SU-DHL-6 (cell line): Measurements from ENCODE around the gene FOSB.

Experiments used
- EZH2phosphoT487 ChIP-seq: fragments of 200-600 bp; sonication (generic), shearing (Covaris generic); conservative IDR thresholded peaks from 2 replicates; pipeline ENCODE4 v1.6.1; 2018; ENCODE audit warnings: mild to moderate bottlenecking, antibody characterized with exemption, low read length, moderate library complexity, mixed read lengths
- TF ChIP-seq, protein P1 (sequence below): fragments of 200-600 bp; sonication (generic); IDR thresholded peaks from one replicate; pipeline ENCODE4 v1.5.1; 2017; ENCODE audit warnings: antibody characterized with exemption, mild to moderate bottlenecking, low read length, moderate library complexity; ENCODE audit not compliant: insufficient read depth, poor library complexity, severe bottlenecking

DNA sequence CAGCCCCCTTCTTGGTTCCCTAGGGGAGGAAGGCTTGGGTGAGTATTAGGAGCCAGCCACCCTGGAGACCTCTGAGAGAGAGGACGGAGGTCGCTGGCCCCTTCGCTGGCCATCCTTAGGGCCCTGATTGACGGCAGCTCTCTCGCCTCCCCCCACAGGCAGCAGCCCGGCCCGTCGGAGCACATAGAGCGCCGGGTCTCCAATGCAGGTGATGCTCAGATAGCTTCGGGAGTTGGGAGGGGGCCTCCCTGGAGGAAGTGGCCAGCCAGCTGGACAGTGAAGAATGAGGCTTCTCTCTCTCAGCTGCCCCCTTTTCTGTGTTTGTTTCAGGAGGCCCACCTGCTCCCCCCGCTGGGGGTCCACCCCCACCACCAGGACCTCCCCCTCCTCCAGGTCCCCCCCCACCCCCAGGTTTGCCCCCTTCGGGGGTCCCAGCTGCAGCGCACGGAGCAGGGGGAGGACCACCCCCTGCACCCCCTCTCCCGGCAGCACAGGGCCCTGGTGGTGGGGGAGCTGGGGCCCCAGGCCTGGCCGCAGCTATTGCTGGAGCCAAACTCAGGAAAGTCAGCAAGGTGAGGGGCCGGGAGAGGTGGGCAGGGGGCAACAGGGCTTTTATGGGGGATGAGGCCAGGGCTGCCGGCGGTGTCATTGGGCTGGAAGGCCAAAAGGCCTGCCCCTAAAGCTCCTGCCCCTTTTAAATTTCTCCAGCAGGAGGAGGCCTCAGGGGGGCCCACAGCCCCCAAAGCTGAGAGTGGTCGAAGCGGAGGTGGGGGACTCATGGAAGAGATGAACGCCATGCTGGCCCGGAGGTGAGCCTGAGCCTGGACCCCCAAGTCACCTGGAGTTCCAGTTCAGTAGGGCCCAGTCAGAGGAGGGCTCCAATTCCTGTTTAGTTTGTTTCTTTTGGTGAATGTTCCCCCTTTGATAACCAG lies 54.5 kb downstream of the FOSB start:
- TF ChIP-seq, protein P1, sequence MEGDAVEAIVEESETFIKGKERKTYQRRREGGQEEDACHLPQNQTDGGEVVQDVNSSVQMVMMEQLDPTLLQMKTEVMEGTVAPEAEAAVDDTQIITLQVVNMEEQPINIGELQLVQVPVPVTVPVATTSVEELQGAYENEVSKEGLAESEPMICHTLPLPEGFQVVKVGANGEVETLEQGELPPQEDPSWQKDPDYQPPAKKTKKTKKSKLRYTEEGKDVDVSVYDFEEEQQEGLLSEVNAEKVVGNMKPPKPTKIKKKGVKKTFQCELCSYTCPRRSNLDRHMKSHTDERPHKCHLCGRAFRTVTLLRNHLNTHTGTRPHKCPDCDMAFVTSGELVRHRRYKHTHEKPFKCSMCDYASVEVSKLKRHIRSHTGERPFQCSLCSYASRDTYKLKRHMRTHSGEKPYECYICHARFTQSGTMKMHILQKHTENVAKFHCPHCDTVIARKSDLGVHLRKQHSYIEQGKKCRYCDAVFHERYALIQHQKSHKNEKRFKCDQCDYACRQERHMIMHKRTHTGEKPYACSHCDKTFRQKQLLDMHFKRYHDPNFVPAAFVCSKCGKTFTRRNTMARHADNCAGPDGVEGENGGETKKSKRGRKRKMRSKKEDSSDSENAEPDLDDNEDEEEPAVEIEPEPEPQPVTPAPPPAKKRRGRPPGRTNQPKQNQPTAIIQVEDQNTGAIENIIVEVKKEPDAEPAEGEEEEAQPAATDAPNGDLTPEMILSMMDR: no peak
- TF ChIP-seq EZH2phosphoT487: no peak
